Endothelial cell of umbilical vein (primary cell): ENCODE results near the gene CTSC. TPM values are rescaled to one million over a fixed set of nuclear protein-coding genes. Genes with fewer than 3 reads are reported as not detected.

ENCODE experiments used
- BruUV-seq: library from RNA; stranded (reverse); fragments of 400-500 nt; replicated peaks from 2 replicates; lab custom pipeline; 2021; lab: Mats Ljungman, UMichigan
- CTCF ChIA-PET: fragments of 300-600, 350-600 bp; sonication (Branson Sonifier 250); formaldehyde crosslinking; loops from one replicate; lab custom pipeline; 2021; ENCODE audit warnings: antibody characterized with exemption, inconsistent platforms; lab: Charles Lee
- POLR2A ChIA-PET: fragments of 300-600, 350-600 bp; sonication (Branson Sonifier 250); formaldehyde crosslinking; loops from one replicate; lab custom pipeline; 2021; ENCODE audit warnings: antibody characterized with exemption, inconsistent platforms; lab: Charles Lee
- DNase-seq: peaks from one replicate; pipeline ENCODE4 v3.0.0-alpha.2; 2011; ENCODE audit warnings: low read depth, low spot score
- FAIRE-seq: peaks from 2 replicates; lab custom pipeline; 2011; peaks lifted over from hg19 to GRCh38; lab: Jason Lieb, UNC
- H2AFZ ChIP-seq: 2 replicates; pipeline ENCODE4 v1.6.0; 2012; ENCODE audit warnings: low read depth, low read length, control low read depth, inconsistent platforms
- H3K27ac ChIP-seq: 2 replicates; pipeline ENCODE4 v1.5.1; 2011; ENCODE audit warnings: low read depth, mild to moderate bottlenecking, control low read depth, low read length, moderate library complexity; ENCODE audit not compliant: insufficient read depth
- H3K27me3 ChIP-seq, 2 experiments: 2 replicates each; pipeline versions ENCODE4 v1.6.0 to v1.6.1; 2011; ENCODE audit warnings: low read length in 2 of 2, mixed read lengths in 1 of 2; ENCODE audit not compliant: control insufficient read depth in 2 of 2, insufficient read depth in 2 of 2
- H3K36me3 ChIP-seq, 2 experiments: 2 replicates in 1 of 2; 3 replicates in 1 of 2; pipeline ENCODE4 v1.5.1; 2011; ENCODE audit warnings: low read length in 2 of 2, mild to moderate bottlenecking in 1 of 2, moderate library complexity in 1 of 2; ENCODE audit not compliant: control insufficient read depth in 2 of 2, insufficient read depth in 2 of 2; ENCODE audit errors: extremely low read depth in 1 of 2
- H3K4me1 ChIP-seq: 3 replicates; pipeline ENCODE4 v1.5.1; 2011; ENCODE audit warnings: mild to moderate bottlenecking, low read length; ENCODE audit not compliant: control insufficient read depth, insufficient read depth; ENCODE audit errors: extremely low read depth
- H3K4me2 ChIP-seq: 2 replicates; pipeline ENCODE4 v1.6.1; 2011; ENCODE audit warnings: low read length, control low read depth, mixed read lengths; ENCODE audit not compliant: insufficient read depth
- H3K4me3 ChIP-seq, 3 experiments: fragments of 200-600 bp in 1 of 3; sonication (generic), shearing (Covaris generic) in 1 of 3; replicated peaks in 1 of 3; 2 replicates each; pipeline ENCODE4 v1.5.1; 2011 to 2016; ENCODE audit warnings: control low read depth in 3 of 3, low read length in 3 of 3, mild to moderate bottlenecking in 2 of 3, inconsistent platforms in 1 of 3, low read depth in 1 of 3, moderate library complexity in 1 of 3; ENCODE audit not compliant: insufficient read depth in 1 of 3
- H3K79me2 ChIP-seq: 2 replicates; pipeline ENCODE4 v1.6.0; 2012; ENCODE audit warnings: low read length, inconsistent platforms; ENCODE audit not compliant: control insufficient read depth, insufficient read depth
- H3K9ac ChIP-seq: replicated peaks from 2 replicates; pipeline ENCODE3; 2011; ENCODE audit warnings: low read length, control low read depth; ENCODE audit not compliant: insufficient read depth; ENCODE audit errors: extremely low read depth
- H3K9me1 ChIP-seq: replicated peaks from 3 replicates; pipeline ENCODE4 v1.6.0; 2011; ENCODE audit warnings: mild to moderate bottlenecking, low read length; ENCODE audit not compliant: control insufficient read depth, insufficient read depth; ENCODE audit errors: extremely low read depth
- H3K9me3 ChIP-seq: replicated peaks from 2 replicates; pipeline ENCODE4 v1.5.1; 2012; ENCODE audit warnings: low read length, inconsistent platforms; ENCODE audit not compliant: control insufficient read depth, insufficient read depth
- H4K20me1 ChIP-seq: replicated peaks from 2 replicates; pipeline ENCODE3; 2011; ENCODE audit warnings: mild to moderate bottlenecking, low read length; ENCODE audit not compliant: control insufficient read depth, insufficient read depth; ENCODE audit errors: extremely low read depth
- EZH2 ChIP-seq: IDR thresholded peaks from 2 replicates; pipeline ENCODE4 v1.6.1; 2012; ENCODE audit warnings: borderline replicate concordance, low read depth, mild to moderate bottlenecking, moderate library complexity, low read length, inconsistent platforms; ENCODE audit not compliant: severe bottlenecking
- FOS ChIP-seq: IDR thresholded peaks from 2 replicates; pipeline ENCODE4 v1.6.1; 2011; ENCODE audit warnings: mild to moderate bottlenecking, low read length, moderate library complexity, borderline replicate concordance; ENCODE audit not compliant: insufficient read depth
- GATA2 ChIP-seq: IDR thresholded peaks from 2 replicates; pipeline ENCODE4 v1.7.0; 2011; ENCODE audit warnings: low read depth, mild to moderate bottlenecking, moderate library complexity, mixed read lengths, low read length; ENCODE audit not compliant: insufficient read length, insufficient read depth
- JUN ChIP-seq: IDR thresholded peaks from 2 replicates; pipeline ENCODE4 v1.6.1; 2011; ENCODE audit warnings: borderline replicate concordance, low read depth; ENCODE audit not compliant: insufficient read length, insufficient read depth
- MYC ChIP-seq: IDR thresholded peaks from one replicate; pipeline ENCODE4 v1.6.1; 2011; ENCODE audit warnings: mild to moderate bottlenecking, low read depth, low read length
- POLR2A ChIP-seq: IDR thresholded peaks from 2 replicates; pipeline ENCODE4 v1.6.1; 2012; ENCODE audit warnings: low read depth, mild to moderate bottlenecking, control low read depth, low read length
- POLR2AphosphoS5 ChIP-seq: IDR thresholded peaks from 2 replicates; pipeline ENCODE4 v1.6.1; 2012; ENCODE audit warnings: low read depth, mild to moderate bottlenecking, control low read depth, low read length, moderate library complexity; ENCODE audit not compliant: insufficient read depth
- dilution Hi-C: fragments of 300-500 bp; cut with MboI; formaldehyde crosslinking; loops from one replicate; pipeline ENCODE4 v1.15.0; 2019; ENCODE audit warnings: low sequenced_read_pairs; ENCODE audit not compliant: extremely low pct_ligation_motif_present
- intact Hi-C: fragments of 100-400 bp; cut with micrococcal nuclease; formaldehyde crosslinking; loops from one replicate; pipeline ENCODE4 v1.10.0; 2022
- polyA plus RNA-seq, 4 experiments: library from polyadenylated mRNA; depleted of rRNA in 3 of 4; stranded (reverse) in 3 of 4; unstranded in 1 of 4; fragments of >200 nt; gene quantifications; 2 replicates each; pipeline versions ENCODE4 v1.2.1 to v1.2.3, GENCODE V29; 2011 to 2012; ENCODE audit warnings: missing spikeins in 1 of 4
- total RNA-seq: library from RNA; stranded (reverse); gene quantifications from 2 replicates; pipeline ENCODE4 v1.2.3, GENCODE V29; 2021
- TF ChIP-seq, protein P1 (sequence below), 2 donors: IDR thresholded peaks; 1 replicate in 1 of 2; 2 replicates in 1 of 2; pipeline ENCODE4 v1.5.1; 2011; ENCODE audit warnings: low read length in 2 of 2, mild to moderate bottlenecking in 2 of 2, moderate library complexity in 2 of 2, control low read depth in 1 of 2, inconsistent platforms in 1 of 2, low read depth in 1 of 2; ENCODE audit not compliant: insufficient read depth in 1 of 2; ENCODE audit errors: extremely low read depth in 1 of 2
- TF ChIP-seq, protein P2 (sequence below): IDR thresholded peaks from 2 replicates; pipeline ENCODE4 v1.6.1; 2011; ENCODE audit not compliant: insufficient read depth, insufficient read length

Gene CTSC
- total and polyA plus RNA-seq, 2 donors (not counting 3 experiments of a cell fraction or from before 2014, with no cell fraction given), result 130 to 186 TPM

DNA sequence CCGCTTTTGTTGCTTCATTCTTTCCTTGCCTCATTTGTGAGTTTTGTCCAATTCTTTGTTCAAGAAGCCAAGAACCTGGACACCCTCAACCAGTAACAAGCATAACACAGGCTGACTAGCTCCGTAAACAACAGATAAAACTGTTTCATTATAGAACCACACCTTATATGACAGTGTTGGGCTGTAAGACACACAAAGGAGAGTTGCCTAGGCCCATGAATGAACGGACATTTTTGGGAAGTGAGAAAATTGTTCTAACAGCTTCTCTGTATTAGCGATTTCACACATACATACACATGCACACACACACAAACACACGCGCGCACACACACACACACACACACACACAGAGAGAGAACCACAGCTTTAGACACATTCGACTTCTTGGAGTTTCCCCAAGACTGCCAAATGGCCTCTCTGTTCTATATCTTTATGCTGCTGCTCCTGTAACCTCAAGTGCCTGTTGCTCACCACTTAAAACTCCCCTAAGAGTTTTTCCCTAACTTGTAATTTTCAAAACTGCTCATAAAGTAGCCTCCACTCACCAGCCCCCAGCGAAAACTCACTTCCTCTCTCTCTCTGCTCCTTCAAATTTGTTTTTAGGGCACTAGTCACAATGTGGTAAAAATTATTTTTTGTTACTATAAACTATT is 35.9 kb downstream of the CTSC start:
- BruUV-seq, result no TSS peak
- Histone ChIP-seq H3K4me3 (no peak overlapping the region), H3K4me1 (no peaks in the 10 kb centered on the region), H3K27ac (no peak overlapping the region), H3K4me2 (no peak overlapping the region), H3K9me3 (no peaks in the 10 kb centered on the region), H4K20me1 (no peaks in the 10 kb centered on the region), H3K9me1 (no peaks in the 10 kb centered on the region), H3K79me2 (no peaks in the 10 kb centered on the region), H3K27me3 (no peaks in the 10 kb centered on the region), H3K9ac (no peak overlapping the region), H3K36me3 (peaks cover 3 to 5% of the 10 kb centered on the region in 2 experiments), H2AFZ (no peak overlapping the region)
- TF ChIP-seq MYC (no peak), POLR2A (no peak), FOS (no peak), POLR2AphosphoS5 (no peak), JUN (no peak), EZH2 (no peak), GATA2 (no peak)
- TF ChIP-seq, protein P1, sequence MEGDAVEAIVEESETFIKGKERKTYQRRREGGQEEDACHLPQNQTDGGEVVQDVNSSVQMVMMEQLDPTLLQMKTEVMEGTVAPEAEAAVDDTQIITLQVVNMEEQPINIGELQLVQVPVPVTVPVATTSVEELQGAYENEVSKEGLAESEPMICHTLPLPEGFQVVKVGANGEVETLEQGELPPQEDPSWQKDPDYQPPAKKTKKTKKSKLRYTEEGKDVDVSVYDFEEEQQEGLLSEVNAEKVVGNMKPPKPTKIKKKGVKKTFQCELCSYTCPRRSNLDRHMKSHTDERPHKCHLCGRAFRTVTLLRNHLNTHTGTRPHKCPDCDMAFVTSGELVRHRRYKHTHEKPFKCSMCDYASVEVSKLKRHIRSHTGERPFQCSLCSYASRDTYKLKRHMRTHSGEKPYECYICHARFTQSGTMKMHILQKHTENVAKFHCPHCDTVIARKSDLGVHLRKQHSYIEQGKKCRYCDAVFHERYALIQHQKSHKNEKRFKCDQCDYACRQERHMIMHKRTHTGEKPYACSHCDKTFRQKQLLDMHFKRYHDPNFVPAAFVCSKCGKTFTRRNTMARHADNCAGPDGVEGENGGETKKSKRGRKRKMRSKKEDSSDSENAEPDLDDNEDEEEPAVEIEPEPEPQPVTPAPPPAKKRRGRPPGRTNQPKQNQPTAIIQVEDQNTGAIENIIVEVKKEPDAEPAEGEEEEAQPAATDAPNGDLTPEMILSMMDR (IDR thresholded peaks at IDR 0.05; ENCODE audit: extremely low read depth in 1 of 2, insufficient read depth in 1 of 2, low read depth in 1 of 2, low read length in 2 of 2), result no peak
- TF ChIP-seq, protein P2, sequence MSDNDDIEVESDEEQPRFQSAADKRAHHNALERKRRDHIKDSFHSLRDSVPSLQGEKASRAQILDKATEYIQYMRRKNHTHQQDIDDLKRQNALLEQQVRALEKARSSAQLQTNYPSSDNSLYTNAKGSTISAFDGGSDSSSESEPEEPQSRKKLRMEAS, result no peak
- DNase-seq (no peak), FAIRE-seq (no peak)
- CTCF ChIA-PET, result interaction anchor here (0.9 kb wide), 1 partner anchor 242 kb away, joined by 7 read pairs; no protein-coding TSS in a partner anchor
- dilution Hi-C loops, result no loop called here
- POLR2A ChIA-PET, result no interaction called here
- intact Hi-C loops, result no loop called here
